ENCODE data around the gene PIGBOS1.
"Not testable (repeated sequence)": the region's sequence is repeated elsewhere in the genome, so short reads cannot be mapped to it uniquely, and the experiment has no call there.

PIGBOS1 gene
- total RNA-seq = 9.5 to 11.4 reads per million in 2 donors

GRCh38 chr15:55318588-55319494 is at the start of gene PIGBOS1, which contains the start of gene PIGB:
Gene PIGBOS1, minus strand, starts transcription at chr15:55319123. Its CDS starts 1,331 bp downstream, at chr15:55317792.
Gene PIGB, plus strand, starts transcription at chr15:55319222. Its CDS starts 29 bp downstream, at chr15:55319251.
- peak; percentile 30 for DNase-seq

- DNase-seq = no peak
These were observed 48.1 kb upstream of the PIGBOS1 start for GRCh38 chr15:55366981-55367380.

GRCh38 chr15:55362641-55363040 is 43.7 kb upstream of the PIGBOS1 start:
- no peak for DNase-seq

- no peak for DNase-seq
These were observed 42.1 kb upstream of the PIGBOS1 start for GRCh38 chr15:55361048-55361447.

GRCh38 chr15:55360256-55360655 is 41.3 kb upstream of the PIGBOS1 start:
- no peak for DNase-seq

GRCh38 chr15:55358471-55358870 is 39.5 kb upstream of the PIGBOS1 start:
- no peak for DNase-seq

- no peak for DNase-seq
These were observed 38.9 kb upstream of the PIGBOS1 start for GRCh38 chr15:55357774-55358173.

- DNase-seq = no peak
These were observed 38.2 kb upstream of the PIGBOS1 start for GRCh38 chr15:55356985-55357585.

GRCh38 chr15:55353025-55353424 is 34.1 kb upstream of the PIGBOS1 start:
- DNase-seq = no peak

- no peak for DNase-seq
These were observed 30.4 kb upstream of the PIGBOS1 start for GRCh38 chr15:55349282-55349681.

GRCh38 chr15:55348281-55348778 is 29.4 kb upstream of the PIGBOS1 start:
- no peak for DNase-seq

- DNase-seq = no peak
These were observed 25.3 kb upstream of the PIGBOS1 start for GRCh38 chr15:55344206-55344605.

GRCh38 chr15:55343168-55343567 is 24.2 kb upstream of the PIGBOS1 start:
- no peak for DNase-seq

GRCh38 chr15:55337160-55337559 is 18.2 kb upstream of the PIGBOS1 start:
- no peak for DNase-seq

GRCh38 chr15:55334997-55335396 is 16.1 kb upstream of the PIGBOS1 start:
- DNase-seq = no peak

GRCh38 chr15:55334371-55334770 is 15.4 kb upstream of the PIGBOS1 start:
- no peak for DNase-seq

- no peak for DNase-seq
These were observed 8.5 kb upstream of the PIGBOS1 start for GRCh38 chr15:55327387-55327786.

- DNase-seq = no peak
These were observed 3.5 kb upstream of the PIGBOS1 start for GRCh38 chr15:55322467-55322866.

GRCh38 chr15:55320963-55321362 is 2.0 kb upstream of the PIGBOS1 start:
- DNase-seq = no peak

- no peak for DNase-seq
These were observed 1.3 kb upstream of the PIGBOS1 start for GRCh38 chr15:55320238-55320550.

GRCh38 chr15:55319537-55320237 is 764 bp upstream of the PIGBOS1 start:
- no peak for DNase-seq

GRCh38 chr15:55302801-55303200 is 16.1 kb downstream of the PIGBOS1 start:
- DNase-seq = not testable (repeated sequence)

GRCh38 chr15:55297315-55297714 is 21.6 kb downstream of the PIGBOS1 start:
- DNase-seq = no peak

Data from activated gamma-delta T cell (primary cell).